GM10847 (cell line): ENCODE measurements around the gene SGSM2.

Experiments used
- POLR2A ChIP-seq: IDR thresholded peaks from 2 replicates; pipeline ENCODE4 v1.6.1; 2011; ENCODE audit not compliant: insufficient read length; ENCODE audit errors: extremely low read depth

SGSM2 gene

DNA sequence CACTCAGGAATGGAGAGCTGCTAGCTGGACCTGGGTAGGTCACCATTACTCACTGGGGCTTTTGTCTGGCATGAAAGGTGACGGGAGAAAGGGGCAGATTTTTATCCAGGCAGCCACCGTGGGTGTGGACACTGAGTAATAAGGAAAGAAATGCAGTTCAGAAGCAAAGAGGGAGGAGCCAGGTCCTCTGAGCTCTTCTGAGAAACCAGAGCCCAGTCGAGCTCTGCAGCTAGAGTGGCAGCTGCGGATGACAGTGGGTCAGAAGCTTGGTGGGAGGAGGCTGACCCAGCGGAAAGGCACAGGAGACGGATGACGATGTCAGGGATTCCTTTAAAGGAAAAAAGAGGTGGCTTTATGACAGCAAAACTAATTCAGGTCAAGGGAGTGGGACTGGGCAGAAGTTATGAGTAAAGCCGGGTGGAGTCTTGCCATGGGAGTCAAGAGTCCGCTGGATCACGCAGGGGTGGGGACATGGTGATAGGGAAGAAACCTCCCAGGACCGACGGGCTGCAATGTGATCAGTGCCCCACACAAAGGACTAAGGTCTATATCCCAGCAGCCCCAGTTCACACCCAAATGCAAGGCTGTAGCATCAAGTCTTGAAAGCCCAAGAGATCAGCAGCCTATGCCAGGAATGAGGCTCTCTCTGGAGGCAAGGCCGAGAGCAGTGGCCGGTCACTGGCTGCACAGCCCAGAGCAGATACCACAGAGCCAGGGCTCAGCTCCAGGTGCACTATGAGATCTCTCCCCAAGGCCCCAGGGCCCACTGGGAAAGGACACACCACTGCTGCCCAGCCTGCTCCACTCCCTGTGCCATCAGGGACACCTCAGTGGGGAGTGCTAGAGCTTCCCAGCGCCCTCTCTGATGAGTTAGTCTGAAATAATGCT, 69.8 kb downstream of the SGSM2 start:
- no peak for TF ChIP-seq POLR2A

DNA sequence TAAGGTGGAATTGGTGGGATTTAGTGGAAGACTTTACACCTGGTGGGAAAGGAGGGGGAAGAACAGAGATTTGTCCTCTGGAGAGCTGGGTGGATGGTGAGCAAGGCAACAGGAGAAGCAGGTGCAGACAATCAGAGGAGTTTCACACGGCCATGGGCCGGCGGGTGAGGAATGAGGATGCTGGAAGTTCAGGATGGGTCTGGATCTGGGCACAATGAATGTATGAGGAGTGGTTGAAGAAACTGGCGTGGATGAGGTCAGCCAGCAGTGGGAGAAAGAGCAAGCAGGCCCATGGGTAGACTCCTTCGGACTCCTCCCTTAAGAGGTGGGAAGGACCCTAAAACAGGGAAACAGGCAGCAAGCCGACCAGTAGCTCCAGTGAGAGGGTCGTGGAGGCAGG, 73.7 kb downstream of the SGSM2 start:
- no peak for TF ChIP-seq POLR2A

DNA sequence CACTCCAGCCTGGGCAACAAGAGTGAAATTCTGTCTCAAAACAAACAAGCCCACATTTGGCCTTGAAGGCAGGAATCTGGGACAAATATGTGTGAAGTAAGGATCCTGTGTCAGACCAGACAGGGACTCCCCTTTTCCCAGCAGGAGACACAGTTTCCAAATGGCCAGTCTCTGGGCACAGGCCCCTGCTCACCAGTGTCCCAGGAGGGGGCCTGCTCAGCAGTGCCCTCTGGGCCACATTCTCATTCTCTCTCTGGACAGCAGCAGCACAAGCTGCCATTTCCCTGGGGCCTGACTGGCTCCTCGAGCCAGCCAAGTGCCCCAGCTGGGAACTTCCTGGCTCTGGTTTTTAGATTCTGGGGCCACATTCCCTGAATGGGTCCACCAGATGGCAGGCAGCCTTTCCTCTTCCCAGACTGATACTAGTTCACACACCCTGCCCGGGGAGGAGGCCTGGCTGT, 75.3 kb downstream of the SGSM2 start:
- no peak for TF ChIP-seq POLR2A

DNA sequence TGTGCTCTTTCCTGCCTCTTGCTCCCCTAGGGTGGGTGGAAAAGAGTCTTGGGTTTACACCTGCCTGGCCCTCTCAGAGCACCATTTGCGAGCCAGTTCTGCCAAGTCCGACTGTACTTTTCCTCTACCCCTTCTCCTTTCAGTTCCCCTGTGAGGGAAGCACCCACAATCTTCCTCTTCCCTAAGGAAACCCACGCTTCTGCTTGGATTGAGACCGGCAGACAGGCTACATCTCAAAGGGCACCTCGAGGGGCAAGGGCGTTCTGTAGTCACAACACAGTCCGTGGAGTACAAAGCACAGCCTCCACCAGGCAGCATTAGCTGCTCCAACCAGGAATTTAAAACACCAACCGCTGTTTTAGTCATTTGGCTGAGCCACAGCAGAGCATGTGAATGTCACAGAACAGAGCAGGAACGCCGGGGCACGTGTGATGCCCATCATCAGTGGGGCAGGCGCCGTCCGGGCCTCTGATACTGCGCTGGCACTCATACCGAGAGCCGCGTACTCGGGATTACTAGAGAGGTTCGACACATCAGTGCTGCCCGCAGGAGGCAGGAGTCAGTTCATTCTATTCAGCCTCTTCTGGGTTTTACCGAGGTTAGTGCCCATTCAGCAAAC, 77.3 kb downstream of the SGSM2 start:
- no peak for TF ChIP-seq POLR2A

DNA sequence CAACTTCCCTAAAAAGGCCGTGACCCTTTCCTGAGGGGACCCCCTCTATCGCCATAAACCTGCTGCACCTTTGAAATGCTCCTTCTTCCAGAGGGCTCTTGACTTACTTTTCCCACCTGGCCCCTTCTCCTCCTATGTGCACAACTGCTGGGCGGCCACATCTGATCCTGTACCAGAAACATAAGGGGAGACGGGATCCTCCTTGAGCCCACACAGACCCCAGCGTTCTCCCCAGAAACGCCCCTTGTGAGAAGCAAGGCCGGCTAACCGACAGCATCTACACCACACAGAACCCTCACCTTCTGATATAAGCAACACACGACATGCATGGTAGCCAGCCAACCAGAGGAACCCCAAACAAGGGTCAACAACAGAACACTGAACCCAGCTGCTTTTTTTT, 77.8 kb downstream of the SGSM2 start:
- TF ChIP-seq POLR2A: no peak

DNA sequence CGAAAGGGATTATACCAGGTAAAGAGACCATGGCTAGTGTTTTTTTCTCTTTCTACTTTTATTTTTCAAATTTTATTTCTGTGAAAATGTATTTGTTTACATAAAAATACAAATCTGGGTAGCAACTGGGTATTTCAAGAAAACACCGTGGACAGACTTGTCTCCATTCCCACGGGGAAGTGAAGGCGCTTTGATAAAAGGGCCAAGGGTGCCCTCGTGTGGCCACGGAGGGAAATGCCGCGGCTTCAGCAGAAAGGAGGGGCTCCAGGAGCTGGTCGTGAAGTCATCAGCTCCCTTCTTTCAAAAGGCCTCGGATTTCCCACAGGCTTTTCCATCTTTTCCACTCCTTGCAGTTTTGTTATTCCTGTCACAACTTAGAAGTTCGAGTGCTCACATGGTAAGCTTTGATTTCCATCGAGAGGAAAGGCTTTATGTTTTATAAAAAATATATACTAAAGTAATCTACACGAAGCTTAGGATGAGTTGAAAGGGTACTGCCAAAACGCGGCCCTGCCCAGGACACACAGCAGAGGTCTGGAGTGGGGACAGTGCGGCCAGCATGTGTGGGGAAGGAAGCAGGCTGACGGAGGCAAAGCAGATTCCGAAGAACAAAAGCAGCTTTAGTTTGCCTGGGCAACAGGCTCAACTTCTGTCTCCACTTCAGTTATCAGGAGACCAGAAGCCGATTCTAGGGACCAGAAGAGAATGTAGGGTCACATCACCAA, 78.9 kb downstream of the SGSM2 start:
- TF ChIP-seq POLR2A: no peak

DNA sequence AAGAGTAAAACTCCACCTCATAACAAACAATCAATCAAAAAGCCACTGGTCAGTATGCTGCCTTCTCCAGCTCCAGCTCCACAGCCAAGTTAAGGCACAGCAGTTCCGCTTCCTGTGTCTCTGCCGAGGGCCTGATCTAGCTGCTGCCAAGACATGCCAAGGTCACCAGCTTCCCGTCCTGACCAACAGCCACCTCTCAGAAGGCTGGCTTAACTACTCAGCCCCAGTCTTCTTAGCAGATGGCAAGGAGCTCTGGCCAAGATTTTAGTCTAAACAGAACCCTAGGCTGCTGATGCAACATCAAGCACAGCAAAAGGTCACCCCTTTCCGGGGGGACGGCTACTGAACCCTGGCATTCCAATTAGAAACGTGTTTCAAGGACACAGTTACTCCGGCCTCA, 81.3 kb downstream of the SGSM2 start:
- TF ChIP-seq POLR2A: no peak

DNA sequence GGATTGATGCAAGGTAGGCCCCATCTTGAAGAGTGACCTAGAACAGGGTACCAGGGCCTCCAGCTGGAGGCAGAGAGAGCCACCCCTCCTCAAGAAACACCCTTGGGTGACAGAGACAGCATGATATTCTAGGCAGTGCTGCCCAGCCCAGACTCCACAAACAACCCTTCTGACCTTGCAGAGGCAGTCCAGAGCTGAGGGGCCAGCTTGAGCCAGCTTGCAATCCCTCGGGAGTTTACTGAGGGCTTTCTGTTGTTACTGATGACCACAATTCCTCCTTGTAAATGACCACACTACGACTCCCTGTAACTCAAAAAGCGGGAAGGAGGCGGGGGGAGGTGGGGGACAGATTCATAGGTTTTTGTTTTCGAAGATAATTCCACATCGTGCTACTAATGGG, 82.2 kb downstream of the SGSM2 start:
- no peak for TF ChIP-seq POLR2A

DNA sequence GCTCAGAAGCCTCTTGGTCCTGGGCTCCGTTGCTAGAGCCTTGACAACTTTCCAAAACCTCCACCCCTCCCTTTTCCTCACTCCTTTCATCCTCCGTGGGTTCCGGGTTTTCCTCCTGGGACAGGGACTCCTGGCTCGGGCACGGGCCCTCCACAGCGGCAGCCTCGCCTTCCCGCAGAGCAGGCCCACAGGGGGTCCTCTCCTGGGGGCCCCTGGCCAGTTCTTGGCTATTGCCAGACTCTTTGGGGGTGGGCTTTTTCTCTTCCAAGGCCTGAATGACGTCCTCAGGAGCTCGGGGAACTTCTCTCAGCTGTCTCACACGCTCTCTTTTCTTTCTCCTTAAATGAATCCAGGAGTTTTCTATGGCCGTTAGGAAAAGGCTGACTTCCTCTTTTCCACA, 82.9 kb downstream of the SGSM2 start:
- TF ChIP-seq POLR2A: no peak

DNA sequence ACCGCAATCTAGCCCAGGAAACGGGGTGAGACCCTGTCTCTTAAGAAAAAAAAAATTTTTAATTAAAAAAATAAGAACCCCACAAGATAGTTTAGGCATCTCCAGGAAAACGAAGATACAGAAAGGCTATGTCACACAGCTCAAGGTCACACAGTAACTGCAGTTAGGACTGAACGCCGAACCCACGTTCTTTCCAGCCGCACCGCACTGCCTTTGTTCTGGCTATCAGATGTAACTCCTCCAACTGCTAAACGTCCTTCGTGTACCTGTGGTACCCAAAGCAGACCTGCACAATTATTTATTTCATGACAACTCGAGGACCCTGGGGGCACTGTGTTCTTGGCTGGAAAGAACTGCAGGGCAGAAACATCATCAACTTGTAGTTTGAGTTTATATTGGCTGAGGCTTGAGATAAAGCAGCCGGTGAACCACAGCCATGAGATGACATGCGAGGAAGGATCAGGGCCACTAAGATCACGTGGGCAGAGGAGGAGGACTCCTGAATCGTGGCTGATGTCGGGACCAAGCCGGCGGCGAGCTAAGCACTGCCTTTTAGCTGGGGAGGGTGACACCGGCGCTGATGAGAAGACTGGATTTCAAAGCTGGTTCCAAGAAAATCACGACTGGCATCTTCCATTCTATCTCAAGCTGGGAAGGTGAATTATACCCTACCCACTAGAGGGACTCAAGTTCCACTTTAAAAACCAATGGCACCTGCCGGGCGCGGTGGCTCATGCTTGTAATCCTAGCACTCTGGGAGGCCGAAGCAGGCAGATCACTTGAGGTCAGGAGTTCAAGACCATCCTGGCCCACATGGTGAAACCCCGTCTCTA, 84.2 kb downstream of the SGSM2 start:
- TF ChIP-seq POLR2A: no peak

DNA sequence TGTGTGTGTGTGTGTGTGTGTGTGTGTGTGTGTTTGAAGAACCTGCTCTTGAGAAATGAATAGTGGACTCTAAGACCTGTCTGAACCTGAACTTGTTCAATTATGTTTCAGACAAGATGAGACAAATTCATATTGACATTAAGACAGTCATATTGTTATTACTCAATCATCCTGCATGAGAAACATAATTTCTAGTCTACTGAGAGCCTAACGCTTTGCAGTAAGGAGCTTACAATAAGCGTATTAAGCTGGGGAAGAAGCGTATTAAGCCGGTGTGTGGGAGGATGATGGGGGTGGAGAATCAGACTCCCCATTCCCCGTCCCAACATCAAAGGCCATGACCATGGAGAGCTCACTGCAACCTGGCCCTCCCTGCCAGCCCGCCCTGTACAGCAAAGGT, 86.0 kb downstream of the SGSM2 start:
- TF ChIP-seq POLR2A: no peak

DNA sequence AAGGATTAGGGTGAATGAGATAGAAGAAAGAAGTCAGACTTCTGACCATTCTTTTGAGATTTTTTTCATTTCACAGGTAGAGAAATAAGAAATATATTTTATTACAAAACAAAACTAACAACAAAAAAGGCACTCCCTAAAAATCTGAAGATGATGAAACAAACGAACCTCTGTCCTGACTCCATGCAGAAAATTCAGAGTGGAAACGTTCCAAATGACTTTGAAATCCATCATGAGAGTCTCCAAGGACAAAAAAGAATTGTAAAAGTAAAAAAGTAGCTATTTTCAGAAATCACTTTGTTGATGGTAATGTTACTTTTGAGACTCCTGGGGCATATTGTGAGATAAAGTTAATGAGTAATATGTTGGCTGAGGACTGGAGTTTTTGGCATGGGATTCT, 89.9 kb downstream of the SGSM2 start:
- TF ChIP-seq POLR2A: no peak

DNA sequence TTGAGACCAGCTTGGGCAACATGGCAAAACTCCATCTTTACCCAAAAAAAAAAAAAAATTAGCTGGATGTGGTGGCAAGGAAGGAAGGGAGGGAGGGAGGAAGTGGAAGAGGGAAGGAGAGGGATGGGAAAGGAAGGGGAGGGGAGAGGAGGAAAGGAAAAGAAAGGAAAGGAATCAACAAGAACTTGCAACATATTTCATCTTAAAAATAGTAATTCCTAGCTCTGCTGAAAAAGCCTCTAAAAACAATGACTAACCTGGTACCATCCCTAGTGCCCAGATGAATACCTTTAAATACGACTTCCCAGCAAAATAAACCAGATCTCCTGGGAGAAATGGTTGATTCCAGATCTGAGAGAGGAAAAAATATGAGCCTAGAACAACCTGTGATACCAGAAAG, 90.6 kb downstream of the SGSM2 start:
- no peak for TF ChIP-seq POLR2A
